Astrocyte of the cerebellum (primary cell): ENCODE measurements around the gene NEMF.
"Not testable (repeated sequence)": the region's sequence is repeated elsewhere in the genome, so short reads cannot be mapped to it uniquely, and the experiment has no call there.

Source experiments
- DNase-seq: peaks from one replicate; pipeline ENCODE4 v3.0.0-alpha.2; 2011; ENCODE audit warnings: low read depth
- H3K4me3 ChIP-seq: 2 replicates; pipeline ENCODE4 v1.5.1; 2011; ENCODE audit warnings: mild to moderate bottlenecking, low read depth, low read length, moderate library complexity
- in situ Hi-C: cut with HindIII; loops from 2 replicates; pipeline ENCODE4 v1.10.0; 2017; ENCODE audit warnings: low sequenced_read_pairs
- TF ChIP-seq, protein P1 (sequence below): IDR thresholded peaks from 2 replicates; pipeline ENCODE4 v1.5.1; 2012; ENCODE audit warnings: low read length, low read depth, moderate library complexity, mild to moderate bottlenecking; ENCODE audit errors: missing control alignments

The NEMF gene

DNA sequence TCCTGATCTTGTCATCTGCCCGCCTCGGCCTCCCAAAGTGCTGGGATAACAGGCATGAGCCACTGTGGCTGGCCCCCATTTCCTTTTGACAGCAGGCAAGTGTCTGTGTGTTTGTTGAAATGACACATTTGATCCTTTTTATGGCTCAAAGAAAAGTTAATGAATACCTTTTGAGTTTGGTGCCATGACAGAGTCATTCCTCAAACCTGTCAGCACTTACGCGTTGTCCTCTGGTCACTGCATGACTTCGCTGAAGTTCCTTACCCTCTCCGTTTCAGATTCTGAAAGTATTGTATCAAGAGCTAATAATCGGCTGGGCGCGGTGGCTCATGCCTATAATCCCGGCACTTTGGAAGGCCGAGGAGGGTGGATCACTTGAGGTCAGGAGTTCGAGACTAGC, 32.4 kb downstream of the NEMF start:
- no peak for DNase-seq
- in situ Hi-C loops, result no loop called here
- TF ChIP-seq, protein P1, sequence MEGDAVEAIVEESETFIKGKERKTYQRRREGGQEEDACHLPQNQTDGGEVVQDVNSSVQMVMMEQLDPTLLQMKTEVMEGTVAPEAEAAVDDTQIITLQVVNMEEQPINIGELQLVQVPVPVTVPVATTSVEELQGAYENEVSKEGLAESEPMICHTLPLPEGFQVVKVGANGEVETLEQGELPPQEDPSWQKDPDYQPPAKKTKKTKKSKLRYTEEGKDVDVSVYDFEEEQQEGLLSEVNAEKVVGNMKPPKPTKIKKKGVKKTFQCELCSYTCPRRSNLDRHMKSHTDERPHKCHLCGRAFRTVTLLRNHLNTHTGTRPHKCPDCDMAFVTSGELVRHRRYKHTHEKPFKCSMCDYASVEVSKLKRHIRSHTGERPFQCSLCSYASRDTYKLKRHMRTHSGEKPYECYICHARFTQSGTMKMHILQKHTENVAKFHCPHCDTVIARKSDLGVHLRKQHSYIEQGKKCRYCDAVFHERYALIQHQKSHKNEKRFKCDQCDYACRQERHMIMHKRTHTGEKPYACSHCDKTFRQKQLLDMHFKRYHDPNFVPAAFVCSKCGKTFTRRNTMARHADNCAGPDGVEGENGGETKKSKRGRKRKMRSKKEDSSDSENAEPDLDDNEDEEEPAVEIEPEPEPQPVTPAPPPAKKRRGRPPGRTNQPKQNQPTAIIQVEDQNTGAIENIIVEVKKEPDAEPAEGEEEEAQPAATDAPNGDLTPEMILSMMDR, result no peak
- H3K4me3 ChIP-seq, result no peak overlapping the region

DNA sequence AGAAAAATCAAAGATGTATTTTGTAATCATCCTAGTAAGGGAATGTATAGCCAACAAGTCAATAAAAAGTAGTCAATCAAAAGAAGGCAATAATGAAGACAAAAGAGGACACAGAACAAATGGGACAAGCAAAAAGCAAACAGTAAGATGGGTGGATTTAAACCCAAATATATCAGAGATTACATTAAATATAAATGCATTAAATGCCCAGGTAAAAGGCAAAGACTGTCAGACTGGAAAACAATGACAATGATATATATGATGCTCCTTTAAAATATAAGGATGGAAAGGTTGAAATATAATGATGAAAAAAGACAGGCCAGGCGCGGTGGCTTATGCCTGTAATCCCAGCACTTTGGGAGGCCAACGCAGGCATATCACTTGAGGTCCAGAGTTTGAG, 35.7 kb downstream of the NEMF start:
- TF ChIP-seq, protein P1, result no peak
- H3K4me3 ChIP-seq, result no peak overlapping the region
- in situ Hi-C loops, result no loop called here
- DNase-seq, result no peak

DNA sequence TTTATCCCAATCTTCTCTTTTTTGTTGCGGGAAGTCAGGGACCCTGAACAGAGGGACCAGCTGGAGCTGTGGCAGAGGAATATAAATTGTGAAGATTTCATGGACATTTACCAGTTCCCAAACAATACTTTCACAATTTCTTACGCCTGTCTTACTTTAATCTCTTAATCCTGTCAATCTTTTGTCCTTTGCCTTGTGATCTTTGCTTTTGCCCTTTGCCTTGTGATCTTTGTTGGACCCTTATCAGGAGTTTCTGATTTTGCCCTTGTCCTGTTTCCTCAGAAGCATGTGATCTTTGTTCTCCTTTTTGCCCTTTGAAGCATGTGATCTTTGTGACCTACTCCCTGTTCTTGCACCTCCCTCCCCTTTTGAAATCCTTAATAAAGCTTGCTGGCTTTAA, 36.5 kb downstream of the NEMF start:
- in situ Hi-C loops, DNase-seq, H3K4me3 ChIP-seq: not testable (repeated sequence)

DNA sequence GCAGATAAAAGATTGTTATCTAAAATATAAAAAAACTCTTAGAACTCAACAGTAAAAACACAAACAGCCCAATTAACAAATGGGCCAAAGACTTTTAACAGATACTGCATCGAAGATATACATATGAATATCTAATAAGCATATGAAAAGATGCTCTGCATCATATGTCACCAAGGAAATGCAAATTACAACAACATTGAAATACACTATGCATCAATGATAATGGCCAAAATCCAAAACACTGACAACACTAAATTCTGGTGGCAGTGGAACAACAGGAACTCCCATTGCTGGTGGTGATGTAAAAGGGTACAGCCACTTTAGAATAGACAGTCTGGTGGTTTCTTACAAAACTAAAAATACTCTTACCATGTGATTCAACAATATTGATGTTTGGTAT, 43.8 kb downstream of the NEMF start:
- TF ChIP-seq, protein P1, result no peak
- no peak for DNase-seq
- no peak overlapping the region for H3K4me3 ChIP-seq
- in situ Hi-C loops, result no loop called here

DNA sequence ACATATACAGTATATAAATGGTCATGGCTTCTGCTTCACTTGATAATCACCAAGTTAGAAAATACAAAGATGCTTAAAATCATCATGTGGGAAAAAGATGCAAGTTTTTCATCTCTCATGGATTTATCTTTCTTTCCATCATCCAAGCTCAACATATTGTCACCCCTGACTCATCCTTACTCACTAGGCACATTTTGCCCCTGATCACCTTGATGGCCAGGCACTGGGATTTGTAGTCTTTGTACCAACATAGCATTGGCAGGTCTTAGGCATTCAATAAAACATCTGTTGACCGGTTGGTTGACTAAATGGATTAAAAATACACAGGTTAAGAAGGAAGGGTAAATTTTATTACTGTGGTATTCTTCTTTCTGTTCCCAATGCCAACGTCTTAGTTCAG, 56.6 kb downstream of the NEMF start:
- DNase-seq, result no peak
- in situ Hi-C loops, result no loop called here

DNA sequence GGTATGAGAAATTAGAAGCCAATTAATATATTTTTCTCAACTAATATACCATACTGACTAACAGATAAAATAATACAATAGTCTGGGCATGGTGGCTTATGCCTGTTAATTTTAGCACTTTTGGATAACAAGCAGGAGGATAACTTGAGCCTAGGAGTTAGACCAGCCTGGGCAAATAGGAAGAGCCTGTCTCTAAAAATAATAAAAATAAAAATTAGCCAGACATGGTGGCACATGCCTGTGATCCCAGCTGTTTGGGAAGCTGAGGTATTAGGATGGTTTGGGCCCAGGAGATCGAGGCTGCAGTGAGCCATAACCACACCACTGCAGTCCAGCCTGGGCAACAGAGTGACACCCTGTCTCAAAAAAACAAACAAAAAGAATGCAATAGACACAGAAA, 60.0 kb downstream of the NEMF start:
- no peak overlapping the region for H3K4me3 ChIP-seq
- DNase-seq, result no peak
- in situ Hi-C loops, result no loop called here
- TF ChIP-seq, protein P1, result no peak

More for the DNA sequence above, 56.6 kb downstream of the NEMF start:
- TF ChIP-seq, protein P1, result no peak
- no peak overlapping the region for H3K4me3 ChIP-seq

DNA sequence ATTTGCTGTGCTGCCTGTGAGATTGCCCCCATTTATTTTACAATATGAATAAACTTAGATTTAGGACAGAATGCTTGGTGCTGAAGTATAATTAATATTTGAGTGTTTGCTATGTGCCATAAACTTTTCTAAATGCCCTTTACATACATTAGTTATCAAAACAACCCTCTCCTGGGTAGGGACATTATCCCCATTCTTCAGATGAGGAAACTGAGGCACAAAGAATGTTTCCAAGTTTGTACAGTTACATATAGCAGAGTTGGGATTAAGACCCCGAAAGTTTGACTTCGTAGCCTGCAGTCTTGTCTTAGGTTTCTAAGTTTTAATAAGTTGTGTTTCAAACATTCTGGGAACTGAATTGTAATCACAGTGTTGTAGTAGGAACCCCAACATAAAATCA, 66.3 kb downstream of the NEMF start:
- in situ Hi-C loops, result no loop called here
- no peak overlapping the region for H3K4me3 ChIP-seq
- TF ChIP-seq, protein P1, result no peak
- DNase-seq, result no peak
